Measurements from ENCODE around the gene MATN1.
A peak's percentile ranks its signal among the peaks of the same experiment; 100 is the strongest.

Gene MATN1

DNA sequence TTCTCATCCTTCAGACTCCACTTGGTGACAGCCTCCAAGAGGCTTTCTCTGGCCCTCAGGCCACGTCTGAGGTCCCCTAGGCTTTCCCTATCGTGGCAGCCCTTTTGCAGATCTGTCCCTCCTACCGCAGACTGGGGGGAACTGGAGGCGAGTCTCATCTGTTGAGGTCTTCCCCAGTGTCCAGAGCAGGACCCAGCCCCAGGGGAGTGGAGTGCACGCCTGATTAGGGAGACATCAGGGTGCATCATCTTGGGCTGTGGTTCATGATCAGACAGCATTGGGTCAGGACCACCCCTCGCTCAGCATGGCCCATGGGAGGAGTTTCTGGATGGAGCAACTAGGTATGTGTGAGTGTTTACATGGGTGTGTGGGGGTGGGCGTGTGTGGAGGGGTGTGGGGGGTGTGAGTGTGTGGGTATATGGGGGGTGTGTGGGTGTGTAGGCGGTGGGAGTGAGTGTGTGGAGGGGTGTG, 8.5 kb upstream of the MATN1 start:
- DNase-seq (ENCODE audit: low spot score): no peak

GRCh38 chr1:30731109-30731805, 7.9 kb upstream of the MATN1 start:
- no peak for DNase-seq (ENCODE audit: low spot score)

DNA sequence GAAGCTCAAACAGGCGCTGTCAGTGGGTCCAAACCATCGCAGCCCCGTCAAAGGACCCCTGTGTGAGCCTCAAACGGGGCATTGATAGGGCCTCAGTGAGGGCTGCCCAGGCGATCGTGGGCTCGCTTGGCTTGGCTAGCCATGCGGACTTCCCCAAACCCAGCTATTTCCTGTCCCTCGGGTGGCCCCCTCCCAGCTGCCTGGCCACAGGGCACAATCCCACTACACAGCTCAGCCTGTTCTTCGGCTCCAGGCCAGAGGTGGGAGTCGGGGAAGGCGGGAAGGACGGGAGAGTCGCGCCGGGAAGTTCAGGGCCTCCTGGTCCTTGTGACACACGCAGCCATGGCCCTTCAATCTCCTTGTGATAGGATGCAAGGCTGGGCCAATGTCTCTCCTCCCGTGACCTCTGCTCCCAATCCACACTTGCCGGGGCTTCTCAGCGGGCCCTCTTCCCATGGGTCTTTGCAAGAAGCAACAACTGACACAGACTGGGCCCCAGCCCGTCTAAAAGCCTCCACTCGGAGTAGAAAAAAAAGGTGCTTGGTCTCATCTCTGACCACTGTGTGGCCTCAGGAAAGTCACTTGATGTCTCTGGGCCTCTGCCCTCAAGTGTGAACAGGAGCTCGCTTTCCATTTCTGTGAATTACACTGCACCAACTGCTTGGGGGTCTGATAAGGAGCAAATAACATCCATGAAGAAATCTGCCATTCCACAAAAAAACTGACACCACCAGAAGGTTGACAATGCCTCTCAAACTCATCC, 7.1 kb upstream of the MATN1 start:
- DNase-seq (ENCODE audit: low spot score): peak; percentile 62

DNA sequence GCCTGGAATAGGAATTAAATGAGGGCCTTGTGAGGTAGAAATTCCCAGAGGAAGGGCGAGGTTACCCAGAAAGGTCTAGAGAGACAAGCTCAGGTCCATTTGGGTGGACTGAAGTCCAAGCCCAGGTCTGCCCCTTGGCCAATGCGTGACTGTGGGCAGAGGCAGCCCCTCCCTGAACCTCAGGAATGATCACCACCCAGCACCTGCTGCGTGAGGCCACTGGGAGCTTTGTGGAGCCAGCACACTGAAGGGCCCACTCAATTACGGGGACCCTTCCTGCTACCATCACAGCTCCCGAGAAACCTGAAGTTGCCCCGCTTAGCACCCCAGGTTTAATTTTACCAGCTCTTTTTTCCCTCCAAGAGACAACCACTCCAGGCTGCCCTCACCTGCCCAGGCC, 6.5 kb upstream of the MATN1 start:
- DNase-seq (ENCODE audit: low spot score): no peak

GRCh38 chr1:30728832-30729638, 5.7 kb upstream of the MATN1 start:
- DNase-seq (ENCODE audit: low spot score): no peak

DNA sequence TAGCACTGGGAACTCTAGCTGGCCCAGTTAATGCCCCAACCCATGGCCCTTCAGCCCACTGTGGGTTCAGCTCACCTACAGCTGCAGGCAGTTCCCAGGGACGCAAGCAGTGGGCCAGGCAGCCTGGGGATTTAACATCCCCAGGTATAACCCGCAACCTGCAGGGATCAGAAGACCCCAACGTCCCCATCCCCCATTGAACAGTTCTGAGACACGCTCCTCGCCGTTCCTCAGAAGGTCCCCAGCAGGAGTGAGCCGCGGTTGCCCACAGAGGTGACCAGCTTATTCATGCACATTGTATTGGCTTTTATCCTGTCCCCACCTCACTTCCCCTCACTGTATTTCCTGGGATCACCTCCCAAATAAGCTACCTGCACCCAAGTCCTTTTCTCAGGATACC, 5.0 kb upstream of the MATN1 start:
- DNase-seq (ENCODE audit: low spot score): no peak

DNA sequence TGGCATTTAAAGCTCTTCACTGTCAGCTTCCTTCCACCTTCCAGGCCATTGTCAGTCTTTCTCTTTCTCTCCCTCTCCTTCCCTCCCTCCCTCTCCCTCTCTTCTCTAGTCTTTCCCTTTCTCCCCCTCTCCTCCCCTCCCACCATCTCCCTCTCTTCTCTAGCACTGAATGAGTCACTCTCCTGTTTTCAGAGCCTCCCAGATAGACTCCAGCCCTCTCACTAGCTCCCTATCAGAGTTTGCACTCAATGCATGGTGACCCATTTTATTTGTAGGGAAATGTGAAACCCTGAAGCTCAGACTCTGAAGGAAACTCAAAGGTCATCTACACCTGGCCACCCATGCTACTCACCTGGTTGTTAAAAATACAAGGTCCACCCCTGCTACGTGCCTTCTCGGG, 4.4 kb upstream of the MATN1 start:
- DNase-seq (ENCODE audit: low spot score): peak; percentile 53

GRCh38 chr1:30726773-30727684, 3.6 kb upstream of the MATN1 start:
- no peak for DNase-seq (ENCODE audit: low spot score)

- no peak for DNase-seq (ENCODE audit: low spot score)
Measured at GRCh38 chr1:30726236-30726635, 2.9 kb upstream of the MATN1 start.

- no peak for DNase-seq (ENCODE audit: low spot score)
Measured at GRCh38 chr1:30725450-30726095, 2.2 kb upstream of the MATN1 start.

GRCh38 chr1:30724655-30725421, 1.5 kb upstream of the MATN1 start:
- DNase-seq (ENCODE audit: low spot score): no peak

GRCh38 chr1:30724175-30724574, 790 bp upstream of the MATN1 start:
- DNase-seq (ENCODE audit: low spot score): no peak

DNA sequence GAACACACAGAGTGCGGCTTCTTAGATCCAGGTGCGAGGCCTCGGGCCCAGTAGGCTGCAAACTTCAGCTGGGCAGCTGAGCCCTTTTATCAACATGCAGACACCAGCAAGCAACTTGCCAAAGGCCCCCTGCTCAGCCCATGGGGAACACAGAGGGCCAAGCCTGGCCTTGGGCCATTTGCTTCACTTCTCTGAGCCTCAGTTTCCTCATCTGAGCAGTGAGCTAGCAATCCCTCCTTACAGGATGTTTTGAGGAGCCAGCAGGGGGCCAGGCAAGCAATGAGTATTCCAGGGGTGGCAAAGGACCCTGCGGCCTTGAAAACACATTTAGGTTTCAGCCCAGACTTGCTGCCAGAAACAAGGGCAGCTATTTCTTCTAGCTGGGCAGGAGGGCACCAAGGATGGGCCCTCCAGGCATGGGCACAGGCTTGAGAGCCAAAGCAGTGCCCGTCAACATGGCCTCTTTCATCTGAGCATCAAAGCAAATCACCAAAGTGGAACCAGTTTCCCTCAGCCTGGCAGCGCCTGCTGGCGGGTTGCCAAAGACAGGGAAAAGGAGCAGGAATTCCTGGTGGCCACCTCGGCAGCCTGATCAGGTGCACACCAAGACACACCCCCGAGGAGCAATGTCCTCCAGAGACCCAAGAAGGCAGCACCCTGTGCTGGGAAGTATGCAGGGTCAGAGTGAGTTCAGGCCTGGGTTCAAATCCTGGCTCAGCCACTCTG, 1.4 kb downstream of the MATN1 start:
- peak; percentile 84 for DNase-seq (ENCODE audit: low spot score)

- no peak for DNase-seq (ENCODE audit: low spot score)
Measured at GRCh38 chr1:30721341-30721793, 2.0 kb downstream of the MATN1 start.

DNA sequence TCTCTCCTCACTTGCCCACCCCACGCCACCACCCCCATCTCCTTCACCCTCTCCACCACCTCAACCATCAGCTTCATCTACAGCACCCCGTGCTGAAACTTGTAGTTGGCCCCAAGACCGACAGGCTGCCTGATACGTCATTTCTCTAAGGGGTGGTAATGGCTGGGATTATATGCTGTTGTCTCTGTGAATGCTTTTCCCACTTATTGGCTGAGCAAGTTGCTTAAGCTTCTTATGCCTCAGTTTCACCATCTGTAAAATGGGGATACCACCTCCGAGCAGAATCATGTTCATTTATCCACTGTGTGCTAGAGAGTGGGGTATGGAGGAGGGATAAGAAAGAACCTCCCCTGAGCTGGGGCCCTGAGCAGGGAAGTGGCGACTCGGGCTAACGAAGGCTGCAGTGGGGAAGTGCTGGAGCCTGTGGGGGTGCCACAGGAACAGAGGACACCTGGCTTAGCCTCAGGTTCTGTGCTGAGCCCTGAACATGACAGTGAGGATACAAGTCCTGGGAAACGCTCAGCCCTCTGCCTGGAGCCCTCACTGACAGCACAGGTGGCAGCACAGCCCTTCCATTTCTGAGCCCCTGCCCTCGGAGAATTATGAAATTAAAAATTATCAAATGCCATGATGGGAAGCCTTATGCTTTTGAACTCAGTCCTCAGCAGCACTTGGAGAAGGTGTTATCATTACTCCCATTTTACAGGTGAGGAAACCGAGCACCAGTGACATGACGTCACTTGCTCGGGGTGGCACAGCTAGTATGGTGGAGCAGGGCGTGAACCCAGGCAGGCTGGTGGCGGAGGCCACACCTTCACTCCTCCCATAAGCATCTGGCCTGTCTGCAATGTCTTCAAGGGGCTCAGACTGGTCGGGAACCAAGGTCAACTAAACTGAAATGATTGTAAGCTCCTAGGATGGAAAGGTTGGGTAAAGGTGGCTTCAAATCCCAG, 2.8 kb downstream of the MATN1 start:
- no peak for DNase-seq (ENCODE audit: low spot score)

- DNase-seq (ENCODE audit: low spot score): peak; percentile 65
Measured at GRCh38 chr1:30719406-30720270, 3.7 kb downstream of the MATN1 start.

GRCh38 chr1:30718636-30719405, 4.6 kb downstream of the MATN1 start:
- DNase-seq (ENCODE audit: low spot score): peak; percentile 97
